Spleen (tissue), 7 donors: Measurements from ENCODE around the gene PRKACA.

Source experiments
- CTCF ChIP-seq, 11 experiments: fragments of 200-600 bp in 7 of 11; fragments of 450-650 bp in 4 of 11; sonication (generic) in 4 of 11; IDR thresholded peaks in 8 of 11; conservative IDR thresholded peaks in 3 of 11; 1 replicate in 7 of 11; 2 replicates in 4 of 11; pipeline versions ENCODE4 v1.4.0 to v1.8.0; 2016 to 2021; ENCODE audit warnings: antibody characterized with exemption in 11 of 11, inconsistent platforms in 4 of 11, mild to moderate bottlenecking in 1 of 11
- POLR2A ChIP-seq, 3 donors: fragments of 450-650 bp; IDR thresholded peaks; one replicate each; pipeline ENCODE4 v1.5.1; 2017; ENCODE audit warnings: antibody characterized with exemption in 3 of 3, mild to moderate bottlenecking in 1 of 3
- POLR2AphosphoS5 ChIP-seq, 3 donors: sonication (generic); formaldehyde crosslinking; IDR thresholded peaks; one replicate each; pipeline ENCODE4 v1.5.1; 2017; ENCODE audit warnings: antibody characterized with exemption in 3 of 3
- donor health status: DM: no; HTN: no; CAD: no; lungs with moderate emphysema.
- donor health status: DM: no; HTN: no; CAD: no.
- donor health status: DM: no; HTN: no; CAD: no.

GRCh38 chr19:14110650-14111049 lies 6.9 kb downstream of the PRKACA start:
- no peak for TF ChIP-seq CTCF (IDR thresholded peaks at IDR 0.05 in 8 of 11, conservative IDR thresholded peaks at IDR 0.05 in 3 of 11)
- no peak for TF ChIP-seq POLR2A (IDR thresholded peaks at IDR 0.05)
- no peak for TF ChIP-seq POLR2AphosphoS5 (IDR thresholded peaks at IDR 0.05)
